ENCODE measurements around the gene ITGA2B.

ITGA2B gene

DNA sequence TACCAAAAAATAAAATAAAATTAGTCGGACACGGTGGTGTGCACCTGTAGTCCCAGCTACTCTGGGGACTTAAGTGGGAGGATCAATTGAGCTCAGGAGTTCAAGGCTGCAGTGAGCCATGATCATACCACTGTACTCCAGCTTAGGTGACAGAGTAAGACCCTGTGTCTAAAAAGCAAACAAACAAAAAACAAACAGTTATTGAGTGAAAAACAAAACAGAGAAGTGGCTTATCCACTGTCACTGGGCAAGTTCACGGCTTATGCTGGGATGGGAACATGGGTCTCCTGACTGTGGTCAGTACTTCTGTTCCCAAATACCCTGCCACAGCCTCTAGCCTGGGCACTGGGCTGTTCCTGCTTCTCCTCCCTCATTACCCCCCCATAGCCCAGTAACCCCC, 53.9 kb downstream of the ITGA2B start:
- H4K20me1 ChIP-seq (ENCODE audit: insufficient read depth, low read length, poor library complexity, severe bottlenecking): no peaks in the 10 kb centered on the region
- H3K4me2 ChIP-seq (ENCODE audit: low read depth, low read length, poor library complexity, severe bottlenecking): no peak overlapping the region
- no peak overlapping the region for H3K9ac ChIP-seq (ENCODE audit: low read depth, low read length, poor library complexity, severe bottlenecking)
- H2AFZ ChIP-seq (ENCODE audit: low read length): no peak overlapping the region
- no peaks in the 10 kb centered on the region for H3F3A ChIP-seq (ENCODE audit: low read depth)
- H3K79me2 ChIP-seq (ENCODE audit: insufficient read depth, low read length): no peaks in the 10 kb centered on the region
- H3K9me2 ChIP-seq (replicated peaks; ENCODE audit: low read depth, low read length): no peaks in the 10 kb centered on the region
- H3K36me3 ChIP-seq (ENCODE audit: insufficient read depth, low read length): no peaks in the 10 kb centered on the region
- TF ChIP-seq EZH2phosphoT487 (IDR thresholded peaks at IDR 0.05; ENCODE audit: borderline replicate concordance): no peak
- TF ChIP-seq, protein P1, sequence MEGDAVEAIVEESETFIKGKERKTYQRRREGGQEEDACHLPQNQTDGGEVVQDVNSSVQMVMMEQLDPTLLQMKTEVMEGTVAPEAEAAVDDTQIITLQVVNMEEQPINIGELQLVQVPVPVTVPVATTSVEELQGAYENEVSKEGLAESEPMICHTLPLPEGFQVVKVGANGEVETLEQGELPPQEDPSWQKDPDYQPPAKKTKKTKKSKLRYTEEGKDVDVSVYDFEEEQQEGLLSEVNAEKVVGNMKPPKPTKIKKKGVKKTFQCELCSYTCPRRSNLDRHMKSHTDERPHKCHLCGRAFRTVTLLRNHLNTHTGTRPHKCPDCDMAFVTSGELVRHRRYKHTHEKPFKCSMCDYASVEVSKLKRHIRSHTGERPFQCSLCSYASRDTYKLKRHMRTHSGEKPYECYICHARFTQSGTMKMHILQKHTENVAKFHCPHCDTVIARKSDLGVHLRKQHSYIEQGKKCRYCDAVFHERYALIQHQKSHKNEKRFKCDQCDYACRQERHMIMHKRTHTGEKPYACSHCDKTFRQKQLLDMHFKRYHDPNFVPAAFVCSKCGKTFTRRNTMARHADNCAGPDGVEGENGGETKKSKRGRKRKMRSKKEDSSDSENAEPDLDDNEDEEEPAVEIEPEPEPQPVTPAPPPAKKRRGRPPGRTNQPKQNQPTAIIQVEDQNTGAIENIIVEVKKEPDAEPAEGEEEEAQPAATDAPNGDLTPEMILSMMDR (conservative IDR thresholded peaks at IDR 0.05; ENCODE audit: low read length): no peak
- no peaks in the 10 kb centered on the region for H3K4me1 ChIP-seq (ENCODE audit: insufficient read depth, low read length, poor library complexity, severe bottlenecking)
- H3K4me3 ChIP-seq (ENCODE audit: low read length, poor library complexity, severe bottlenecking): no peak overlapping the region
- H3K27me3 ChIP-seq (ENCODE audit: insufficient read depth, low read length, poor library complexity, severe bottlenecking): no peaks in the 10 kb centered on the region
- no peaks in the 10 kb centered on the region for H3K9me3 ChIP-seq (ENCODE audit: insufficient read depth, low read depth, low read length)

DNA sequence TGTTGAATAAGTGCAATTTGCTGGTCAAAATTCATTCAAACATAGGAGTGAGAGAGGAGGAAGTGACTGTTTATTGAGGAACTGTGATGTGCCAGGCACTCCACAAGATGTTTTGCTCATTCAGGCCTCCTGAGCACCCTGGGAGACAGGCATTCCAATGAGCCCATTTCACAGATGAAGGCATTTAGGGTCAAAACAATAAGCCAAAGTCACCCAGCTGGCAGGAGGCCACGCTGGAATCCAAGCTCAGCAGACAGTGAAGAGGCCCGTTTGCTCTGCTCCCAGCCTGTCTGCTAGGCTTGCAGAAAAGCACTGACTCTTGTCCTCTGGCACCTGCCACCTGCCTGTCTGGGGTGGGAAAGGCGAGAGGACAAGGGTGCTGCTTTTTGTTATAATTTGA, 54.7 kb downstream of the ITGA2B start:
- no peak overlapping the region for H2AFZ ChIP-seq (ENCODE audit: low read length)
- no peaks in the 10 kb centered on the region for H3K79me2 ChIP-seq (ENCODE audit: insufficient read depth, low read length)
- no peaks in the 10 kb centered on the region for H3K4me1 ChIP-seq (ENCODE audit: insufficient read depth, low read length, poor library complexity, severe bottlenecking)
- H3K36me3 ChIP-seq (ENCODE audit: insufficient read depth, low read length): no peaks in the 10 kb centered on the region
- TF ChIP-seq, protein P1 (conservative IDR thresholded peaks at IDR 0.05; ENCODE audit: low read length): no peak
- no peaks in the 10 kb centered on the region for H3F3A ChIP-seq (ENCODE audit: low read depth)
- no peaks in the 10 kb centered on the region for H3K27me3 ChIP-seq (ENCODE audit: insufficient read depth, low read length, poor library complexity, severe bottlenecking)
- no peak overlapping the region for H3K4me3 ChIP-seq (ENCODE audit: low read length, poor library complexity, severe bottlenecking)
- no peaks in the 10 kb centered on the region for H4K20me1 ChIP-seq (ENCODE audit: insufficient read depth, low read length, poor library complexity, severe bottlenecking)
- no peaks in the 10 kb centered on the region for H3K9me2 ChIP-seq (replicated peaks; ENCODE audit: low read depth, low read length)
- no peak overlapping the region for H3K4me2 ChIP-seq (ENCODE audit: low read depth, low read length, poor library complexity, severe bottlenecking)
- H3K9ac ChIP-seq (ENCODE audit: low read depth, low read length, poor library complexity, severe bottlenecking): no peak overlapping the region
- H3K9me3 ChIP-seq (ENCODE audit: insufficient read depth, low read depth, low read length): no peaks in the 10 kb centered on the region

DNA sequence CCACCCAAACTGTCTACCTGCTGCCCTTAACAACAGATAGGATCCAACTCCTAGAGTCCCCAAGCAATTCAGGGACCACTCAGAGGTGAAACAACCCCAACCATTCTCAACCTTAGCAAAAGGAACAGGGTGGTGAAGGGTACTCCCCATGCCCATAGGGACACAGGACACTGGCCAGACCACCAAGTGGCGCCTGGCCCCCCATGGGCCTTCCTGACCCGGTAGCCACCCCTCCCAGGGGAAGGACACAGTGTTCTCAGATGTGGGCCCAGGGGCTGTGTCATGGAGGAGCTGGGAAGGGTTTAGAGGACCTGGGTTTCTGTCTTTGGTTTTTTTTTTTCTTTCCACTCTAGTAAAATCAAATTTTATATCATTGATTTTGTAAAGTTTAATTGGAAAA, 55.1 kb downstream of the ITGA2B start:
- Histone ChIP-seq H3K4me1 (ENCODE audit: insufficient read depth, low read length, poor library complexity, severe bottlenecking) (no peaks in the 10 kb centered on the region), H3K4me3 (ENCODE audit: low read length, poor library complexity, severe bottlenecking) (no peak overlapping the region), H3K9me2 (replicated peaks; ENCODE audit: low read depth, low read length) (no peaks in the 10 kb centered on the region), H3F3A (ENCODE audit: low read depth) (no peaks in the 10 kb centered on the region), H3K9ac (ENCODE audit: low read depth, low read length, poor library complexity, severe bottlenecking) (no peak overlapping the region), H3K79me2 (ENCODE audit: insufficient read depth, low read length) (no peaks in the 10 kb centered on the region), H2AFZ (ENCODE audit: low read length) (no peak overlapping the region), H3K4me2 (ENCODE audit: low read depth, low read length, poor library complexity, severe bottlenecking) (no peak overlapping the region), H3K27me3 (ENCODE audit: insufficient read depth, low read length, poor library complexity, severe bottlenecking) (no peaks in the 10 kb centered on the region), H3K36me3 (ENCODE audit: insufficient read depth, low read length) (no peaks in the 10 kb centered on the region), H3K9me3 (ENCODE audit: insufficient read depth, low read depth, low read length) (no peaks in the 10 kb centered on the region), H4K20me1 (ENCODE audit: insufficient read depth, low read length, poor library complexity, severe bottlenecking) (no peaks in the 10 kb centered on the region)
- TF ChIP-seq, protein P1 (conservative IDR thresholded peaks at IDR 0.05; ENCODE audit: low read length): no peak
- no peak for TF ChIP-seq EZH2phosphoT487 (IDR thresholded peaks at IDR 0.05; ENCODE audit: borderline replicate concordance)

All from Loucy (cell line).